Posterior cingulate gyrus (tissue), 11 donors: ENCODE measurements around the gene SRSF4.

Source experiments
- DNase-seq, 10 donors: peaks; one replicate each; pipeline versions ENCODE4 v3.0.0 to v3.0.0-alpha.2; 2020 to 2021; ENCODE audit warnings: mixed read lengths in 3 of 10
- intact Hi-C: fragments of 100-400 bp; cut with DNase I; formaldehyde crosslinking; loops from one replicate; pipeline ENCODE4 v1.15.1; 2023

Gene SRSF4

DNA sequence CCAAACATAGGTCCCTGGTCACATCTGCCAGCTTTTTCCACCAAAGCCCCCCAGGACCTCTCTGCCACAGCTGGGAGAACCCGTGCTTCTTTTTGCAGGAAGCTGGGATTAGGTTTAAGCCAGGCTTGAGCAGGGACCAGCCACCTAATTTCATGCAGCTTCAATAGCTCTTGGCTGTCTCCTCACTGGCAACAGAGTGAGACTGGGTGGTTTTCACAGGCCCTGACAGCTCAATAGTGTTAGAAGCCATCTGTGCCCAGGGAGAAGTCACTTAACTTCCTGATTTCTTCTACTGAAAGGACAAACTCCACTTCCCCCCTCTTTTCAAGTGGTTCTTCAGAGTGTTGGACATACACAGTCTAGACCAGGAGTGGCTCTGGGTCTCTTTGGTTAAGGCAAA, 20.4 kb upstream of the SRSF4 start:
- intact Hi-C loops, result loop anchor here (2.0 to 5.0 kb wide), 3 partner anchors 19 to 415 kb away; no protein-coding TSS in a partner anchor
- peak in 1 of 10 donors; percentile 36 for DNase-seq

DNA sequence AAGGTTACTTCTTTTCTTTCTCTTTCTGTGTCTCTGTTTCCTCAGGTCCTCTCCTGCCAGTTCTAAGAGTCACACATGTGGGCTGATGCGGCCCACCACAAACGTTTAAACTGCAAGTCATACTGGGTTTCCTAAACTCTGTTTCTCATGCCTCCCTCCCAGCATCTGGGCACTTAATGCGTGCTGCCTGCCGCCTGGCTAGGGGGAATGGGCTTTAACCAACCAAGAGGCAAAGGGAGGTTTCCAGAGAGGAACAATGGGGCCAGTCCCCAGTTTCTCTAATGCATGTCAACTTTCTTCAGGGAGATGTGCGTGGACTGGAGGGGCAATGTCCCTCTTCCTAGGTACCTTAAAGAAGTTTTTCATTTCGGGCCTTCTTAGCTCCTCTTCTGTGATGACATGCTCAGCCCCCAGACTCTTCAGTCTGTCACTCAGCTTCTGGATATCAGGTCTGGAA, 19.9 kb upstream of the SRSF4 start:
- DNase-seq, result no peak
- intact Hi-C loops, result loop anchor here (2.0 to 5.0 kb wide), 3 partner anchors 19 to 414 kb away; no protein-coding TSS in a partner anchor

DNA sequence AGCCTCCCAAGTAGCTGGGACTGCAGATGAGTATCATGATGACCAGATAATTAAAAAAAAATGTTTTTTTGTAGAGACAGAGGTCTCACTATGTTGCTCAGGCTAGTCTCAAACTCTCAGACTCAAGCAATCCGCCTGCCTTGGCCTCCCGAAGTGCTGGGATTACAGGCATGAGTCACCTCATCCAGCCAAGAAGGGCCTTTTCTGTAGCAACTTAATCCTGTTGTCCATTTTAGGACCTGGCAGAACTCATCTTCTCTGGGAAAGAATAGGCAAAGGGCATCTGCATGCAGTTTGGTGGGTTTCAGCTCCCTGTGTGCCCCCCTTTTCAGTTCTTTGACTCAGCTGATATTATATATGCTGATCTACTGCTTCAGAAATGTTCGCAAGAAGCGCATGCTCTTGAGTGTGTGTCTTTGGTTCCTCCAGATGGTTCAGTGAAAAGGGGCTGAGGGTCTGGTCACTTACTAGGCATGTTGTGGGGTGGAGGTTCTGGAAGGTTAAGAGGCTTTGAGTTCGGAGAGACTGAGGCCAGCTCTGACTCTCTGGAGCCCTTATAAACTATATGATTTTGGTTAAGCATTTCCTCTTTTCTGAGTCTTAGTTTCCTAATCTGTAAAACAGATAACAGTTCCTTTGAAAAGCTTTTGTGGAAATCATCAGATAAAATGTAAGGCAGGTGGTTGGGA, 19.4 kb upstream of the SRSF4 start:
- intact Hi-C loops, result loop anchor here (5.0 kb wide), 1 partner anchor 414 kb away; no protein-coding TSS in a partner anchor
- no peak for DNase-seq

DNA sequence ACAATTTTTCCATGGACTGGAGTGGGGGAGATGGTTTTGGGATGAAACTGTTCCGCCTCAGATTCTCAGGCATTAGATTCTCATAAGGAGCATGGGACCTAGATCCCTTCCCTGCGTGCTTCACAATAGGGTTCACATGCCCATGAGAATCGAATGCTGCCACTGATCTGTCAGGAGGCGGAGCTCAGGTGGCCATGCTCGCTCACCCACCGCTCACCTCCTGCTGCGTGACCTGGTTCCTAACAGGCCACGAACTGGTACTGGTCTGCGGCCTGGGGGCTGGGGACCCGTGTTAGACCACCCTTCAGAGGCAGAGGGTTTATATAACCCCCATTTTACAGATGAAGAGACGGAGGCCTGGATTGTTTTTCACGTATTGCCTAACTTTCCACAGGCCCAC, 16.3 kb upstream of the SRSF4 start:
- no peak for DNase-seq
- intact Hi-C loops, result no loop called here

DNA sequence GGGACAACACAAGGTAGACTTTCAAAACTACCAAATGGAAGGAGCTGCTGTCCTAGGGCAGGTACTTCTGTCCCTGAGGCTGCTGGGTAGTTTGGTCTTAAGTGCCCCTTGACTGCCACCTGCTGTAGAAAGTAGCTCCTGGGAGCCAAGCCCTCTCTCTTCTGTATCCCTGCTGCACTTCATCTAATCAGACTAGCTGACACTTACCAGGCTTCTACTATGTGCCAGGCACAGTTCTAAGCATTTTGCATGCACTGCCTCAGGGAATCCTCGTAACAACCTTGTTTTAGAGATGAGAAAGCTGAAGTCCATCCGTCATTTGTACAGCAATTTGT, 15.9 kb upstream of the SRSF4 start:
- DNase-seq, result no peak
- intact Hi-C loops, result no loop called here

DNA sequence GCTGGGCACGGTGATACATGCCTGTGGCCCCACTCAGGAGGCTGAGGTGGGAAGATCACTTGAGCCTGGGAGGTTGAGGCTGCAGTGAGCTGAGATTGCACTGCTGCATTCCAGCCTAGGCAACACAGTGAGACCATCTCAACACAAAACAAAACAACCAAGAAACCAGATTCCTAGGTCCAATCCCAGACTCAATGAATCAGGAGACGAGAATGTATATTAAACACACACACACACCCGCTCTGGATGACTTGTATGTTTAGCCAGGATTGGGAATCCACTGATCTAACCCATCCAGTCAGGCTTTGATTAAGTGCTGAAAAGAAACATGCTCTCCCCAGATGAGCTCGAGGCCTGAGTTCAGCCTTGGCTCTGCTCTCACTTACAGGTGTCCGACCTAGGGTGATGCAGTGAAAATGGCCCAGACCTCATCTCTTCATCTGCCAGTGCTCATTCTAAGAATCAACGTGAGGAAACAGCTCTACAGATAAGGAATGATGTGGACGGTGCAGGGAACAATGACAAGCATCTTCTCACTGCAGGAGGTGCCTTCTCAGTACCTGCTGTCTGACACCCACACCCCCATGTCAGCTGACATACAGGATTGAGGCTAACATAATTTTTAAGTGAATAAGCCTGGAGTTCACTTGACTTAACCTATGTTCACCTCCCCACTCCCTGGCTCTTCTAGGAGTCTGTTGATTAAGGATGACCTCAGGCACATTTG, 15.3 kb upstream of the SRSF4 start:
- intact Hi-C loops, result no loop called here
- no peak for DNase-seq

DNA sequence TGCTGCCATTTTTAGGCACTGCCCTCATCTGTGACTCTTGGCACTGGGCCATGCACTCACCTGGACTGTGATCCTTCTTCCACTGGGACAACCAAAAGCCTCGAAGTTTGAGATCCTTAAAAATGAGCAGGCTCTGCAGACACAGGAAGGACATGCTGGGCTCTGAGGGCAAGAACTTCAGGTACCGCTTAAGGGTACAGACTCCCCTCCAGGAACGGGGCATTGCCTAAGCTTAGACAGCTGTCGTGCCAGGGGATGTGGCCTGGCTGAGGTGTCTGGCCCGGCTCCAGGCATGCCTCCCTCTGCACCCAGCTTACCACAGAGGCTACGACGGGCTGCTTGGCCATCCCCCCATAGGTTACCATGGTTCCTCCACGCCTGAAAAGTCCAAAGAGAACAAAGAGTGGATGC, 14.2 kb upstream of the SRSF4 start:
- peak in 1 of 10 donors; percentile 59 for DNase-seq

DNA sequence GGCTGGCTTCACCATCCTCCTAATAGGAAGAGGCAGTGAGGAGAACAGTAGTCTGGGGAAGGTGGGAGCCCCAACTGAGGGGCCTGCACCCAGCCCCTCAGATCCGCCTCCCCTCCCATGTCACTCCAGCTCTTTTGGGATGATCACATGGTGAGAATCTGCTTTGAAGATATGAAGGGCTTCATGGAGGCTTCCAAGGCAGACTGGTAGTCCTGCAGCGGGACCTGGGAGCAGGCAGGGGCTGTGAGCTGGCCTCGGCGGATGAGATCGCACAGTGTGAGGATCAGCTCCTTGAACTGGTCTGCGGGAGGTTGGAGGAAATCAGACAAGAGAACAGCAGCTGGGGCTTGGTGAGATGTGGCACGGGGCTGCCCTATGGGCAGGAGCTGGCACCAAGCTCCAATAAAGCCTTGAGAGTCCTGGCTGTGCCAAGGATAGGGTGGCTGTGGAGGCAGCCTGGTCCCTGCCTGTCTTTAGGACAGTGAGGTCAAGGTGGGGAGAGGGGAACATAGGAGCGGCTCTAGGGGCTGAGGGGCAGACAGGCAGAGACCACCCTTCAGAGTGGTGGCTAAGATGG, 12.3 kb upstream of the SRSF4 start:
- peak in 1 of 10 donors; percentile 47 for DNase-seq
- intact Hi-C loops, result no loop called here

More for the DNA sequence above, 14.2 kb upstream of the SRSF4 start:
- intact Hi-C loops, result no loop called here

DNA sequence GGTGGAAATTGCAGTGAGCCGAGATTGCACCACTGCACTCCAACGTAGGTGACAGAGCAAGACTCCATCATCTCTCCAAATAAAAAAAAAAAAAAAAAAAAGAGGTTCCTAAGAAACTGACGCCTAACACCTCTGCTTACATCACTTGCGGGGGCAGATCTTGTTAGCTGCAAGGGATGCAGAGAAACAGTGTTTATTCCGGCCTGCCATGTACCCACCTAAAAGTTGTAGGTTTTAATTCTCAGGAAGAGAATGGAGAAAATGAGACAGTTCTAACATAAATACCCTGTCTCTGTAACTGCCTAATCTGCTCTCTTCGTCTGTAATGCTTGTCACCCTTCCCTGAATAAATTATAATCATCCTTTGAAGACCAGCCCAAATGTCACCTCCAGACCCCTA, 9.0 kb upstream of the SRSF4 start:
- intact Hi-C loops, result no loop called here
- no peak for DNase-seq

DNA sequence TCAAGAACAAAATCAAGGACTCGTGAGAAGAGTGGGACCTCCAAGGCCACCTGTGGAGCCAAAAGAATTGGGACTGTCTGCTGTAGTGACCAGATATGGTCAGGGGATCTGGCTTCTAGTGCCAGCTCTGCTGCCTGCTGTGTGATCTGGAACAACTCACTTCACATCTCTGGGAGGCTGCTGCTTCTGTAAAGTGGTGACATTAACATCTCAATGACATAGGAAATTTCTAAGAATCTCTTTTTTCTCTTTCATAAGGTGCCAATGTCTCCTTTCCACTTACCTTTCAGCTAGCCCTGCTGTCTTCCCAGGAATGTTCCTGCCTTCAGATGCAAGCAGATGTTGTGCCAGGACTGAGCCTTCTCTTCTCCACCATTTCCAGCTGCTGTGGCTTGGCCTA, 5.0 kb upstream of the SRSF4 start:
- no peak for DNase-seq
- intact Hi-C loops, result no loop called here

DNA sequence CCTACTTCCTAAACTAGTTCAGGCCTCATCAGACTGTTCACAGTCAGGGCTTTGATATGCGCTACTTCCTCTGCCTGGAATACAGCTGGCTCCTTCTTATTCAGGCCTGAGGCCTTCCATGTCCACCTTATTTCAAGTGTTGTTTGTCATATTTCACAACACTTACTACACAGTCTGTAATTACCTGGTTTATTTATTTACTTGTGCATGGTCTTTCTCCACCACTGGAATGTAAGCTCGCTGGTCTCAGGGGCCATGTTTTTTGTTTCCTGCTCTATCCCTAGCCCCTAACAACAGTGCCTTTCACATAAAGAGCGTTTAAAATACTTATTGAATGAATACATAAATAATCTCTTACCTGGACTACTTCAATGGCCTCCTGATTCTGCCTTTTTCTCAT, 4.6 kb upstream of the SRSF4 start:
- intact Hi-C loops, result no loop called here
- DNase-seq, result no peak

DNA sequence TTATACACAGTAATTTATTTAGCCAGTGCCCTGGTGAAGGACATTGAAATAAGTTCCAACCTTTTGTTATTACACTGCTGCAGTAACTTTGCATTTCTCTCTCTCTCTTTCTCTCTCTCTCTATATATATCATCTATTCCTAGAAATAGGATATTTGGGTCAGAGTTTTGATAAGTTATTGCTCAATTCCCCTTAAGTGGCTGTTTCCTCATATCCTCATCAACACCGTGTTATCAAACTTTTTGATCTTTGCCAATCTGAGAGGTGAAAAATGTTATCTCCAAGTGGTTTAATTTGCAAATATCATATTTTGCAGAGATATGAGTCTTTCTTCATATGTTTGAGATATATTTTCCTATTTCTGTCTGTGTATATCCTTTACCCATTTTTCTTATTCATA, 1.6 kb upstream of the SRSF4 start:
- no peak for DNase-seq
- intact Hi-C loops, result loop anchor here (2.0 to 5.0 kb wide), 2 partner anchors 20 to 301 kb away; no protein-coding TSS in a partner anchor

DNA sequence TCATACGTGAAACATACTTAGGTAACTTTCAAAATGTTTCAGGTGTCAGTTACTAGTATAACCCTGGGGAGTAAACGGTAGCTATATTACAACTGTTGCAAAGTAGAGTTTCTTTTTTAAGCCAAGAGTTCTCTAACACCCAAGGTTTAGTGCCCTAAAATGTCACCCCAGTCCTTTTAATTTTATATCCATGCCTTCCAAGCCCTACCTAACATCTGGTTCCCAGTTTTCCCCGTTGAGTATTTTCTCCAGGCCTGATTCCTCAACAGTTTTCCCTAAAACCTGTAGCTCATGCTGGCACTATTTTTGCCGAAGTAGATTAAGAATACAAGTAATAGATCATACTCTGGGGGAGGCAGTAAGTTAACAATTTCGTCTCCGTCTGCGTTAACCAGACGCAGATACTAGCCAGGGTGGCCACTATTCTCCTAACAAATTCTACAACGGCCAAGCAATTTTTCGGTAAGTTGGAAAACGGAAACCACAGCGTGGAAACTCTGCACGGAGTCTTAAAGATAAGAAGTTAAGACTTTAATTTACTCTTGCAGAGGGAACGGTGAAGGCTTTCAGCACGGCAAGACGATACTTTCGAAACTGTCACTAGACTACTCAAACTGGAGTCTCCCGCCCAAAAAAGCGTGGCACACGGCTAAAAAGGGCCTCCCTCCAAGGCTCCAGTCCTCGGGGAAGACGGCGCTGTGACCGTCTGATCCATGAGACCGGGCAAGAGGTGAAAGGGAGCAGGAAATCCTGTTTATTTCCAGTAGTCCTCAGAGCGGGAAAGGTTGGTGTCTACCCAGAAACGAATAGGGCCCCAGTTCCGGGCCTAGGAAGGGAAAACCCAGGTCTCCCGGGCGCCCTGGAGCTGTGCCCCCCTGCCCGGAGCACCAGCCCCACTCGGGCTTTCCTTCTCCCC, 945 bp downstream of the SRSF4 start:
- intact Hi-C loops, result loop anchor here (5.0 kb wide), 1 partner anchor 298 kb away; no protein-coding TSS in a partner anchor

DNA sequence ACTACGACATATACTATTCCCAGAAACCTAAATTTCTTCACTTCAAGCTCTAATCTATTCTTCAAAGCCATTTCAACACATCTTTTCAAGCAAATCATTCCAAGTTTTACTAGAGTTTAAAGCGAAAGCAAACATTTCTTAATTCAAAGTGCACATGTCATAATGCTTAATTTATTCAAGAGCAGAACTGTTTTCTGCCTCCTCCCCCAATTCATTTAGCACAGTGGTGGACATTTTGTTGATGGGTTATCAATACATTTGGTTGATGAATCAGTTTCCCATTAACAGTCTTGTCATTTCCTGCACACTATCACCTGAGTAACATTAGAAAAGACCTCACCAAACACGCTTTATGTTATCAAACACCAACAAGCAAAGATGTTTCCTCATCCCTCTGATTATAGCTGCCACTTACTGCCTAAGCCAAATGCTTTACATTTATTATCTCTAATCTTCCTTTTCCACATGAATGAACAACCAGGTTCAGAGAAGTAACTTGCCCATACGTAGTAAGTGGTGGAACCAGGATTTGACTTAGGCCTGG, 2.0 kb downstream of the SRSF4 start:
- intact Hi-C loops, result loop anchor here (5.0 kb wide), 1 partner anchor 297 kb away; no protein-coding TSS in a partner anchor
- DNase-seq, result no peak

More for the DNA sequence above, 945 bp downstream of the SRSF4 start:
- DNase-seq, result no peak

DNA sequence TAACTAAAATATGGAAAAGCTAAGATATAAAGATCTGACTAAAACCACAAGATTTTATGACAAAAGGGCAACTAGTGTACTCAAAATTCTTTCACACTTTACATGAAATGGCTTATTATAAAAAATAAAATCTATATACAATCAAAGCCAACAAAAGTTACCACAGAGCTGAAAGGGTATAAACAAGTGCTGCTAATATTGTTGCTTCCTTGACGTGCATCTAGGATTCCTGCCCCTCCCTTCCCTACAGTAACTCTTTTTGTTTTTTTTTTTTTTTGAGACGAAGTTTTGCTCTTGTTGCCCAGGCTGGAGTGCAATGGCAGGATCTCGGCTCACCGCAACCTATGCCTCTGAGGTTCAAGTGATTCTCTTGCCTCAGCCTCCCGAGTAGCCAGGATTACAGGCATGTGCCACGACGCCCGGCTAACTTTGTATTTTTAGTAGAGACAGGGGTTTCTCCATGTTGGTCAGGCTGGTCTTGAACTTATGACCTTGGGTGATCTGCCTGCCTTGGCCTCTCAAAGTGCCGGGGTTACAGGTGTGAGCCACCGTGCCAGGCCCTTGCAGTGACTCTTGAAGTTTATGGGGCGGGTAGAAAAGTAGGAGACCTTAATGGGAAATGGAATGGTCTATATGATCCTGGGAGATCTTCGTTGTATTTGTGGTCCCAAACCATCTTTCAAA, 4.5 kb downstream of the SRSF4 start:
- no peak for DNase-seq
- intact Hi-C loops, result no loop called here

DNA sequence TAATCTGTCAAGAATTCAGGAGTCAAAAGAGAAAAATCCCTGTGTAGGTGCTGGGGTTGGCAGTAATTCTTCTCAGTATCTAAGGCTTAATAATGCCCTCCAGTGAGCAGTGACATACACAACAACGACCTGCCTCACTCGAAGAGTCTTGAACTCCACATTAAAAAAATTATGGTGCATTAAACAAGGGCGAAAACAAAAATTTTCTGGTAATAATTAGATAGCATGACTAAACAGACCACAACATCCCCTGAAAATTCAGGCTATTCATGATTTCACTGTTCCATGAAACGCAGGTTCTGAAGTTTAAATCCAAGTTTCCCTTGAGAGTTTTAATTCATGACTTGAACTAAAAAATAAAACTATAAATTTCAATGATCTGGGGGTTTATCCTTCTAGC, 5.1 kb downstream of the SRSF4 start:
- intact Hi-C loops, result no loop called here
- no peak for DNase-seq

DNA sequence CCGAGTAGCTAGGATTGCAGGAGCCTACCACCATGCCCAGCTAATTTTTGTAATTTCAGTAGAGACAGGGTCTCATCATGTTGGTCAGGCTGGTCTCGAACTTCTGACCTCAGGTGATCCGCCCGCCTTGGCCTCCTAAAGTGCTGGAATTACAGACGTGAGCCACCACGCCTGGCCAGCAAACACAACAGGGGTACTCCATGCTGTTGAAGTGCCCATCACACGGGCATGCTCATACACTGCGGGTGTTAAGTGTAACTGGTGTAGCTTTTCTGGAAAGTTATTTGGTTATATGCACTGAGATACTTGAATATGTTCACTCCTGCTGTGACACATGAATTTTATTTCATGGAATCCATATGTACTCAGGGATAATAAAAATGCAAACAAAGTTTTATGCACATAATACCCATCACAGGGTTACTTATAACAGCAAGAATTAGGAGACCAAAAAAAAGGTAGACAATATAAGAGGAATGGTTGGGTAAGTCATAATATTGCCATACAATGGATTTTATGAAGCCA, 9.2 kb downstream of the SRSF4 start:
- intact Hi-C loops, result no loop called here
- DNase-seq, result no peak

DNA sequence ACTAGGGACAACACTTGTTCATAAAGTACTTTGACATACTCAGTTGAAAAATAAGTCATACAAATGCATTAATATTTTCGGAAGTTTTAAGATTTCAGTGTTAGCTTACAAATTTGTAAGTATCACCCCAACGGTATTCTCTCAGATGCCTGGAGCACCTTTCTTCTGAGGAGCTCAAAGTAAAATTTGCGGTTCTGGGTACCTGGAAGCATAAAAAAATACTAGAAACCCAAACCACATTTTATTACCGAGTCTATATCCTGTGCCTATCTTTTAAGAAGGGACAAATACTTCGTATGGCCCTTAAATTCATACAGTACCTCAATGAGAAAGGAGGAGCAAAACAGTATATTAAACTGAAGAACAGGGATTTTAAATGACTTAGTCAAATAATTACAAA, 10.2 kb downstream of the SRSF4 start:
- DNase-seq, result no peak

DNA sequence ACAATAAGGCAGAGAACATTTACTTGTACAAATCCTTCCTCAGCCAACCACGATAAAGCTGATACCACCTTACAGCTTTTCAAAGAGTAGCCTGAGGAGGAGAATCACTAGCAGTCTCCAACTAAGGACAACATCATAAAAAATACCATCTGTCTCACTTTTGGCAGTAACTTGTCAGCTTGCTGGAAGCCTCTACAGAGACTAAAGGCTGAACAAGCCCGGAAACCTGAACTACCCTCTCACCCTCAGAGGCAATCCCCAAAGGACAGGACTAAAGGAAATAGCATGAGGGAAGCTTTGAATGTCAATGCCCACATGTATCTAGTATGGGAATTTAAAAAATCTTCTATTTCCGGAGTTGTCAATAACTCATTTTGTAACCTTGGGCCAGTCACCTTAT, 10.6 kb downstream of the SRSF4 start:
- DNase-seq, result no peak
- intact Hi-C loops, result no loop called here

More for the DNA sequence above, 10.2 kb downstream of the SRSF4 start:
- intact Hi-C loops, result no loop called here
